NCI-H1417 (cell line): Measurements from ENCODE around the gene F8A3.
"Not testable (repeated sequence)": the region's sequence is repeated elsewhere in the genome, so short reads cannot be mapped to it uniquely, and the experiment has no call there.

ENCODE experiments used
- DNase-seq, 3 experiments: peaks; one replicate each; lab custom pipeline; 2025; lab: John Stamatoyannopoulos, UW

Gene F8A3

GRCh38 chrX:155458471-155458870, at the start of gene F8A3:
TSS of gene F8A3 (minus strand) at chrX:155458620. CDS start at chrX:155458600, 20 bp downstream.
- not testable (repeated sequence) for DNase-seq

- no peak for DNase-seq
Observed at GRCh38 chrX:155505296-155505695, 46.9 kb upstream of the F8A3 start.

GRCh38 chrX:155495134-155495533, 36.7 kb upstream of the F8A3 start:
- not testable (repeated sequence) for DNase-seq

- not testable (repeated sequence) for DNase-seq
Observed at GRCh38 chrX:155491421-155491820, 33.0 kb upstream of the F8A3 start.

- not testable (repeated sequence) for DNase-seq
Observed at GRCh38 chrX:155477136-155477535, 18.7 kb upstream of the F8A3 start.

- not testable (repeated sequence) for DNase-seq
Observed at GRCh38 chrX:155466269-155466938, 8.0 kb upstream of the F8A3 start.

- DNase-seq = not testable (repeated sequence)
Observed at GRCh38 chrX:155460501-155460900, 2.1 kb upstream of the F8A3 start.

- not testable (repeated sequence) for DNase-seq
Observed at GRCh38 chrX:155457761-155458447, 516 bp downstream of the F8A3 start.

- DNase-seq = no peak
Observed at GRCh38 chrX:155441097-155441496, 17.3 kb downstream of the F8A3 start.

- DNase-seq = no peak
Observed at GRCh38 chrX:155435744-155436112, 22.7 kb downstream of the F8A3 start.

GRCh38 chrX:155434906-155435743, 23.3 kb downstream of the F8A3 start:
- no peak for DNase-seq

- DNase-seq = no peak
Observed at GRCh38 chrX:155417769-155418168, 40.7 kb downstream of the F8A3 start.
